Adipocyte (in vitro differentiated cells): ENCODE measurements around the gene HEPACAM.
A peak's percentile ranks its signal among the peaks of the same experiment; 100 is the strongest.

Experiments used
- DNase-seq: peaks from one replicate; pipeline ENCODE4 v3.0.0-alpha.2; 2015; ENCODE audit warnings: low read depth
- H3K27me3 ChIP-seq: replicated peaks from 2 replicates; pipeline ENCODE4 v1.7.0; 2013; ENCODE audit warnings: mild to moderate bottlenecking, low read length, moderate library complexity; ENCODE audit not compliant: control insufficient read depth, insufficient read depth
- H3K36me3 ChIP-seq: 2 replicates; pipeline ENCODE4 v1.7.0; 2013; ENCODE audit warnings: low read length, mild to moderate bottlenecking, moderate library complexity; ENCODE audit not compliant: control insufficient read depth, insufficient read depth, severe bottlenecking
- H3K4me1 ChIP-seq: 2 replicates; pipeline ENCODE4 v1.7.0; 2013; ENCODE audit warnings: mild to moderate bottlenecking, low read length, moderate library complexity; ENCODE audit not compliant: control insufficient read depth, insufficient read depth
- H3K4me3 ChIP-seq: 2 replicates; pipeline ENCODE4 v1.7.0; 2013; ENCODE audit warnings: mild to moderate bottlenecking, low read length, moderate library complexity
- H3K9ac ChIP-seq: 2 replicates; pipeline ENCODE4 v1.7.0; 2013; ENCODE audit warnings: mild to moderate bottlenecking, low read length, moderate library complexity
- H3K9me3 ChIP-seq: 2 replicates; pipeline ENCODE4 v1.7.0; 2013; ENCODE audit warnings: mild to moderate bottlenecking, low read length, moderate library complexity; ENCODE audit not compliant: control insufficient read depth

HEPACAM gene

DNA sequence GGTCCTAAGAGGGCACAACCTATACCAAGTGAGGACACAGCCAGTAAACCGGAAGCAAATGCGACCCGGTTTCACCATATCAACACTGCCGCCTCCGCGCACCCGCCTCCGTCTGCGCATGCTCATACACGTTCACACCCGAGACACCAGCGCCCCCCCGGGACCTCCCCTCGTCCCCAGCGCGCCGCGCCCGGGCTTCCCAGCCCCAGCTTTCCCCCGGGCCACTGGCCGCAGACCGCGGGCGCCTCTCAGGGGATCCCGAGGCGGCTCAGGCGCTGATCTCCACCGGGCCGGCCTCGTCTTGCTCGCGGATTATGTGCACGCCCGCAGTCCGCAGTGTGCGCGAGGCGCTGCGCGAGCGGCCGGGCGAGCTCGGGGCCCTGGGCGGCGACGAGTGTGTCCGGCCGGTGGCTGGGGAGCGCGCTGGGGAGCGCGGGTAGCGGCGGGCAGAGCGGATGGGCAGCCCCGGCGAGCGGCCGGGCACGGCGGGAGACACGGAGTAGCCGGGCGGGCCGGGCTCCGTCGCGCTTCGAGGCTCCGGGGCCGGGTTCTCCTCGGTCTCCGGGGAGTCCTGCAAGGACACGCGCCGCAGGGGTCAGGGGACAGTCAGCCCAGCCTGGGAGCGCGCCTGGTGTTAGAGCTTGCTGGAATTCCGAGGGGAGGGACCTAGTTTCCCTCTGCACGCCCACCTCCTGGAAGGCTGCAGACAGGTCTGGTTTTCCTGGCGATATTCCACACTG is 14.8 kb downstream of the HEPACAM start:
- H3K4me3 ChIP-seq: peak overlapping the region; percentile 33
- peak overlapping the region; percentile 51 for H3K9ac ChIP-seq
- no peaks in the 10 kb centered on the region for H3K36me3 ChIP-seq
- peak; percentile 73 for DNase-seq
- no peaks in the 10 kb centered on the region for H3K27me3 ChIP-seq
- no peaks in the 10 kb centered on the region for H3K4me1 ChIP-seq
- H3K9me3 ChIP-seq: no peaks in the 10 kb centered on the region

DNA sequence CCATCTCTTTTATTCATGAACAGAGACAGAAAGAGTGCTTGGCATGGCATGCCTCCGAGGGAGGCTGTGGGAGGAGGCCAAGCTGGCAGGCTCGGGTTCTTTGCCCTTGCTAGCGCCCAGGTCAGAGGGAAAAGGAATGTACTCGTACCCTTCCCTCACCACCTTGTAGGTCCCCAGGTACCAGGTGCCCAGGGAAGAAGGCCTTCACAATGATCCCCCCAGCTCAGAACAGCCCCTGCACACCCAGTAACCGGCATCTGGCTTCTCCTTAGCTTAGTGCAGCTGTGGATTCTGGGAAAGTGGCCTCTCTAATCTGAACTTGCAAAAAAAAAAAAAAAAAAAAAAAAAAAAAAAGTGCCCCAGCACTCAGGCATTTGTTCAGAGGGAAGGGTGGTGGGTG is 15.5 kb downstream of the HEPACAM start:
- Histone ChIP-seq H3K27me3 (no peaks in the 10 kb centered on the region), H3K9ac (no peak overlapping the region), H3K9me3 (no peaks in the 10 kb centered on the region), H3K4me3 (peak overlapping the region; percentile 33), H3K36me3 (no peaks in the 10 kb centered on the region), H3K4me1 (no peaks in the 10 kb centered on the region)
- DNase-seq: no peak

DNA sequence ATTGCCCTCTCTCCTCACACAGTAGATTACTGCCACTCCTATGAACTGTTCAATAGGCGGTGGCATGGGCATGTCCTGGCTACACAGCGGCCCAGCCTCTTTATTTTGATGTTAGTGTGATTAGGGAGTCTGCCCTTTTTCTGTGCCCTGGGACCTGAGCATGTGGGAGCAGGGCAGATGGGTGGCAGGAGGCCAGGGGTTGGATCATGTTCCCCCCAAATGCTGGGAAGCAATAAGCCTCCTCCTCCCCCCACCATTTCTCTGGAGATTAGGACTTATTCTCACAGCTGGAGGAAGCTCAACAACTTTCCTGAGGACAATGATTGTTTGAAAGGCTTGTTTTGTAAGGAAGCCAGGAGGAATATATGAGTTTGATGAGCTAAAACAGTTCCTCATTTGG is 15.9 kb downstream of the HEPACAM start:
- no peak overlapping the region for H3K4me3 ChIP-seq
- no peaks in the 10 kb centered on the region for H3K9me3 ChIP-seq
- DNase-seq: no peak
- no peak overlapping the region for H3K9ac ChIP-seq
- no peaks in the 10 kb centered on the region for H3K27me3 ChIP-seq
- H3K36me3 ChIP-seq: no peaks in the 10 kb centered on the region
- H3K4me1 ChIP-seq: no peaks in the 10 kb centered on the region

DNA sequence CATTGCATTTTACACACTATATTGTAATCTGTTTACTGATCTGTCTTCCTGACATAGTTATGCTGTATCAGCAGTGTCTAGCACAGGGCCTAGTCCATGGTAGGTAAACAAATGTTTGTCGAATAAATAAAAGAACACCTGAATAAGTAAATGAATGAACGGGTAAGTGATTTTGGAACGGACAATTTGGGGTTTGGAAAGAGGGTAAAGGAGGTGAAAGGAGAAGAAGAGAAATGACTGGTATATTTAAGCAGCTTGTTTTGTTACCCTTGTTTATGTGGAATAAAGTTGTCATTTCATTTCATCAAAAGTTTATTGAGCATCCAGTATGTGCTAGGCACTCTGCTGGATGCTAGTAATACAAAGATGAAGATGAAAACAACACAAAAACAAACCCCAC is 16.9 kb downstream of the HEPACAM start, which contains the start of gene HEPN1:
TSS of gene HEPN1 (plus strand) at position 301 of the 400 bp plus-strand sequence.
- DNase-seq: no peak
- no peaks in the 10 kb centered on the region for H3K36me3 ChIP-seq
- no peaks in the 10 kb centered on the region for H3K4me1 ChIP-seq
- no peaks in the 10 kb centered on the region for H3K9me3 ChIP-seq
- H3K27me3 ChIP-seq: no peaks in the 10 kb centered on the region
- H3K4me3 ChIP-seq: no peak within 1 kb of the TSS
- H3K9ac ChIP-seq: no peak within 1 kb of the TSS

DNA sequence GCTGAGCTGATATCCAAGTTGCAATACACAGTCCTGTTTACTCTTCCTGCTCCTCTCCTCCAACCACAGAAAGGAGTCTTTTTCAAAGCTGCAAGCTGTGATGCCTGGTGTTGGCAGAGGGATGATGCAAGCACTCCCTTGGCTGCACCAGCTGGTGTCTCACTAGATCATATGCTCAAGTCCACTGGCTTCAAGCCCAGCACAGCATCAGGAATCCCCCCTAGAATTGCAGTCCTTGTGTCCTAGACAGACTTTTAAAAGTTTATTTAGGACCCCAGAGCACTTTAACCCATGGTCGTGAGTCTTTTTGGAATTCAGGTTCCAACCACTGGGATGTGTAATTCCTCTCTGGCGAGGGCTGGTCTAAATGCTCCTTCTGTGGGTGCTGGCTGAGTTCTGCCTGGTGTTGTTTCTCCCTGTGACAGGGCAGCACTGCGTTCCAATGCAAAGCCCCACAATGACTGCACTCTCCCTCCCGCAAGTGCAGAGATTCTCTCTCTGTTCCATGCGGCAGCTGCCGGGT is 18.7 kb downstream of the HEPACAM start:
- Histone ChIP-seq H3K27me3 (no peaks in the 10 kb centered on the region), H3K4me3 (no peak overlapping the region)
- DNase-seq: peak; percentile 37

DNA sequence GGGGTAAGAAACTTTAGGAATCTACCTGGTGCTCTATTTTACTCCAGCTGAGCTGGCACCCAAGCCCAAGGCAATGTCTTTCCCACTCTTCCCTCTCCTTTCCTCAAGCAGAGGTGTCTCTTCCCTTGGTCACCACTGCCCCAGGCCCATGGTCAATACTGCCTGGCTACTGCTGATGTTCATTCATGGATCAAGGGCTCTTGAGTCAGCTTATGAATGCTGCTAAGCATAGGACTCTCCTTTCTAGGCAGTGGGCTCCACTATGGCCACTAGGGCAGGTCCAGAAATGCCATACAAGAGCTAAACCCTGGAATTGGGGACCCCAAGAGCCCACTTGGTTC is 19.5 kb downstream of the HEPACAM start:
- H3K4me1 ChIP-seq: no peaks in the 10 kb centered on the region
- no peak overlapping the region for H3K9ac ChIP-seq
- H3K27me3 ChIP-seq: no peaks in the 10 kb centered on the region
- no peak for DNase-seq
- H3K36me3 ChIP-seq: no peaks in the 10 kb centered on the region
- H3K4me3 ChIP-seq: no peak overlapping the region
- peaks cover 8% of the 10 kb centered on the region for H3K9me3 ChIP-seq

More for the DNA sequence above, 18.7 kb downstream of the HEPACAM start:
- Histone ChIP-seq H3K9me3 (peaks cover under 1% of the 10 kb centered on the region), H3K4me1 (no peaks in the 10 kb centered on the region), H3K9ac (no peak overlapping the region), H3K36me3 (no peaks in the 10 kb centered on the region)

DNA sequence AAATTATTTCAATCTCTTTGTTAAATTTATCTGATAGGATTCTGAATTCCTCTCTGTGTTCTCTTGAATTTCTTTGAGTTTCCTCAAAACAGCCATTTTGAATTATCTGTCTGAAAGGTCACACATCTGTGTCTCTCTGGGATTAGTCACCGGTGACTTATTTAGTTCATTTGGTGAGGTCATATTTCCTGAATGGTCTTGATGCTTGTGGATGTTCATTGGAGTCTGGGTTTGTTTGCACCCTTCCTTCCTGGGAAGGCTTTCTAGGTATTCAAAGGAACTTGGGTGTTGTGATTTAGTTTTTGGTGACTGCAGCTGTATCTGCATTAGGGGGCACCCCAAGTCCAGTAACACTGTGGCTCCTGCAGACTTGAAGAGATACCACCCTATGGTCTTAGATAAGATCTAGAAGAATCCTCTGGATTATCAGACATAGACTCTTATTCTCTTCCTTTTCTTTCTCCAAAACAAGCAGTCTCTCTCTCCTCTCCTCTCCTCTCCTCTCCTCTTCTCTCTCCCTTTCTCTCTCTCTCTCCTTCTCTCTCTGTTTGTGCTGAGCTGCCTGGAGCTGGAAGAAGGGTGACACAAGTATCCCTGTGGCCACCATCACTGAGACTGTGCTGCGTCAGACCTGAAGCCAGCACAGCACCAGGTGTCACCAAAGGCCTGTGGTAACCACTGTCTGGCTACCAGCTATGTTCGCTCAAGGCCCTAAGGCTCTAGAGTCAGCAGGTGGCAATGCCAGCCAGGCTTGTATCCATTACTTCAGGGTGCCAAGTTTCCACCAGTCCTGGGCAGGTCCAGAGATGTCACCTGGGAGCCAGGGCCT is 20.1 kb downstream of the HEPACAM start:
- DNase-seq: no peak
- Histone ChIP-seq H3K27me3 (no peaks in the 10 kb centered on the region), H3K9ac (no peak overlapping the region), H3K4me1 (no peaks in the 10 kb centered on the region), H3K36me3 (no peaks in the 10 kb centered on the region), H3K4me3 (no peak overlapping the region), H3K9me3 (peaks cover 8% of the 10 kb centered on the region)

DNA sequence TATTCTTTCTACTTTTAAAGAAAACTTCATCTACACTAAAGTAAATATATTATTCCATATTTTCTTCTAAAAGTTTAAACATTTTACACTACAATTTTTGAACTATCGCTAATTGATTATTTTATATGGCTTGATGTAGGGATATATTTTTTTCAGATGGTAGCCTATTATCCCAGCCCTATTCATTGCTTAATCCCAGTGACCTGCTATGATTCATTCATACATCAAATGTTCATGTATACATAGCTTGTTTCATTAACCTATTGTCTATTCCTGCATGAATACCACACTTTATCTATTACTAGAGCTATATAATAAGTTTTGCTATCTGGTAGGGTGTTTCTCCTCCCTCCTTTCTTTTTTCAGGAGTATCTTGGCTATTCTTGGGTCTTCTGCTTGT is 33.2 kb downstream of the HEPACAM start:
- DNase-seq: no peak
- Histone ChIP-seq H3K9ac (no peak overlapping the region), H3K4me3 (no peak overlapping the region), H3K36me3 (no peaks in the 10 kb centered on the region), H3K9me3 (no peaks in the 10 kb centered on the region), H3K4me1 (peaks cover 33% of the 10 kb centered on the region), H3K27me3 (no peaks in the 10 kb centered on the region)

DNA sequence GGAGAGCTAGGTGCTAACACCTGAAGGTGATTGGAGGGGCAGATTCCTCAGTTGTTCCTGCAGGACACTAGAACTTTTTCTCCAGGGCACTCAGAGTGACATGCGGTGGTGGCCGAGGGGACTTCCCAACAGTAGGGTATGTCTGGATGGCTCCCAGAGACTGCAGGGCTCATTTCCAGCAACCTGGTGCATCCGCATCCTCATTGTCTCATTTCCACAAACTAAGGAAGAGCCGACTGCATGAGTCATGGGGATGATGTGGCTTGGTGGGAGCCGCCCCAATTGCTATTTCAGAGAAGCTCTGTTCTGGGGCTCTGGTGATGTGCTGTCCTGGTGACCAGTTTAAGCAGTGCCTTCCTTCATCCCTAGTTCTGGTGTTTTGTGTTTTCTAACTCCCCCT is 35.4 kb downstream of the HEPACAM start:
- H3K9ac ChIP-seq: peak overlapping the region; percentile 24
- no peaks in the 10 kb centered on the region for H3K27me3 ChIP-seq
- no peaks in the 10 kb centered on the region for H3K9me3 ChIP-seq
- no peak overlapping the region for H3K4me3 ChIP-seq
- peaks cover 41% of the 10 kb centered on the region for H3K4me1 ChIP-seq
- H3K36me3 ChIP-seq: no peaks in the 10 kb centered on the region
- peak; percentile 79 for DNase-seq

DNA sequence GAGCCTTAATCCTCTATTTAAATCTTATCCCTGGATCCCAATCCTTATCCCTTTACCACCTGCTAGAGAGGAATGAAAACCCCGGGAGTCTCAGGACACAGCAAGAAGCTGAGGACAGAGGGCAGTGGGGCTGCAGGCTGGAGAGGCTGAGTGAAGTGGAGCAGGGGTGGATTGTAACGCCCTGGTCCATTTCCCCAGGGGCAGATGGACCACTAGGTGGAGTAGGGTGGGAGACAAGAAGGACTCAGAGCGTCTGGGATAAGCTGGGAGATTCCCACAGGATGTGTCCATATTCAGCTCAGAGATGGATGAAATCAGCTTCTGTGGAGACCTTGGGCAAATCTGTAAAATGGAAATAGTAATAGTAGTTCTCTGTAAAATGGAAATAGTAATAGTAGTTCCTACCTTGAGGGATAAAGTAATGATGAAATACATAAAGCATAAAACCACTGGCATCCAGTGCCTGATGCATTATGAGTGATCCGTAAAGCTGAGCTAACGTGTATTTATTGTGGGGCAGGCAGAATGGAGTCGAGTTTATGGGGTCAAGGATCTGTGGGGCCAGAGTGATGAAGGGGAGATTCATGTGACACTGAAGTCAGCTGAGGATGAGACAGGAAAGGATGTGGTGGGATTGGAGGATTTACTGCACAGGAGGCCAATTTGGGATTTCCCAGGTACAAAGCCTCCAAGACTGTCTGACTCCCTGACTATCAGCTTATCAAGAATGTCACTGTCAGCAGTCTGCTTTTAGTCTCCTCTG is 36.3 kb downstream of the HEPACAM start:
- peak; percentile 51 for DNase-seq
- H3K27me3 ChIP-seq: no peaks in the 10 kb centered on the region
- peaks cover 43% of the 10 kb centered on the region for H3K4me1 ChIP-seq
- no peaks in the 10 kb centered on the region for H3K36me3 ChIP-seq
- H3K9me3 ChIP-seq: no peaks in the 10 kb centered on the region
- no peak overlapping the region for H3K4me3 ChIP-seq
- H3K9ac ChIP-seq: peak overlapping the region; percentile 47

DNA sequence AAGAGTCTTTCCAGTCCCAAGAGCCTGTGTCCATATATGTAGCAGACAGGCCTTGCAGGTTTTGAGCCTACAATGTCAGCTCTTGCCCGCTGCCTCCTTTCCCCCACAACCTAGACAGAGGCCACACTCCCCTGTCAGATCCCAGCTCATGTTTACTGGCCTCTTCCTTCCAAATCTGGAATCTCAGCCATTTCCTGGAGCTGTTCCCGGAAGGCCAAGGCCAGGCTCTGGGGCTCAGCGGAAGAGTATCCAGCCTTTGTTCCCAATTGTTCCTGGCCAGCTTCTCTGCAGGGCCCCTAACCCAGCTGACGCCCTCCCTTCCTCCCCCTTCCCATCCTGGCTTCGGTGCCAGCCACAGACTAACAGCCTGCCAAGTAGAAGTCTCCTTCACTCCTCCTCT is 37.1 kb downstream of the HEPACAM start:
- Histone ChIP-seq H3K4me1 (peaks cover 46% of the 10 kb centered on the region), H3K4me3 (no peak overlapping the region), H3K36me3 (no peaks in the 10 kb centered on the region), H3K9ac (peak overlapping the region; percentile 47), H3K27me3 (no peaks in the 10 kb centered on the region), H3K9me3 (no peaks in the 10 kb centered on the region)
- peak; percentile 60 for DNase-seq
